Inflammatory macrophage treated with lipopolysaccharide for 4 hours (primary cell): ENCODE results near the gene GSTA4.
"Not testable (repeated sequence)": the region's sequence is repeated elsewhere in the genome, so short reads cannot be mapped to it uniquely, and the experiment has no call there.

Source experiments
- DNase-seq: peaks from one replicate; pipeline ENCODE4 v3.0.0-alpha.2; 2020

The GSTA4 gene

DNA sequence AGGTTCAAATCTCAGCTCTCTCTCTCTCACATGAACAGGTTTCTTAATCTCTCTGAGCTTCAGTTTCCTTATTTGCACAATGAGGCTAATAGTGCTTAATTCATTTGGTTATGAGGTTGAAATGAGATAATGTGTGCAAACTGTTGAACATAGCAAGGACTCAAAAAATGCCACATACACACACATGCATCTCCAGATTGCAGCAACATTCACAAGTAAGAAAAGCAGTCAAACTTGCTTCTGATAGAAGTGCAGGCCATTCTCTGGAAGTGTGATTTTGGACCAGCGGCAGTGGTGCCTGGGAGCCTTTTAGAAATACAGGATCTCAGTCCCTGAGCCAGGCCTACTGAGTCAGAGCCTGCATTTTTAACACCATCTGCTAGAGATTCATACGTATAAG lies 25.7 kb downstream of the GSTA4 start:
- no peak for DNase-seq

- no peak for DNase-seq
Observed at GRCh38 chr6:52966101-52966500, 29.0 kb downstream of the GSTA4 start.

DNA sequence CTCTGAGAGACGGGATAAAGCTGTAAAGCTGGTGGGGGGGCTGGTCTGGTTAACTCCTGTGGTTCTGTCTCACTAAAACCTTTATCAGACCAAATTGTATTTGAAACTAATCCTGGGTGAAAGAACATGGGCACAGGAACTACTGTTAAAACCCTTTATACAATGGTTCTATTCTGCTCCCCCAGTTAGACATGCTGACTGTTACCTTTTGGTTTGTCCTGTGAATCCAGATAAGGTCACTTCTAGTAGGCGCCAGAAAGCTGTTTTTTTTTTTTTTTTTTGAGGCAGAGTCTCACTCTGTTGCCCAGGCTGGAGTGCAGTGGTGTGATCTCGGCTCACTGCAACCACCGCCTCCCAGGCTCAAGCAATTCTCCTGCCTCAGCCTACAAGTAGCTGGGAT lies 29.7 kb downstream of the GSTA4 start:
- DNase-seq: no peak

GRCh38 chr6:52964318-52964717 lies 30.8 kb downstream of the GSTA4 start:
- no peak for DNase-seq

DNA sequence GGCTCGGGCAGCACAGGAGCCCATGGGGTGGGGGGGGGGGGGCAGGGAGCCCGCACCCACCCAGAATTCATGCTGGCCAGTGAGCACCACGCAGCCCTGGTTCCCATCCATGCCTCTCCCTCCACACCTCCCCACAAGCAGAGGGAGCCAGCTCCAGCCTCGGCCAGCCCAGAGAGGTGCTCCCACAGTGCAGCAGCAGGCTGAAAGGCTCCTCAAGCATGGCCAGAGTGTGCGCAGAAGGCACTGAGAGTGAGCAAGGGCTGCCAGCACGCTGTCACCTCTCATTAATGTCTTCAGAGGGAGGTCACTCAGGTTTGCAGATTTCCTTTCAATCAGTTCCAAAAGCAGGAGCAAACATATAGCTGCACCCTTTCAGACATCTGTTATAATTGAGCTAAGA lies 32.4 kb downstream of the GSTA4 start:
- DNase-seq: no peak

GRCh38 chr6:52961022-52961421 lies 34.1 kb downstream of the GSTA4 start:
- not testable (repeated sequence) for DNase-seq

DNA sequence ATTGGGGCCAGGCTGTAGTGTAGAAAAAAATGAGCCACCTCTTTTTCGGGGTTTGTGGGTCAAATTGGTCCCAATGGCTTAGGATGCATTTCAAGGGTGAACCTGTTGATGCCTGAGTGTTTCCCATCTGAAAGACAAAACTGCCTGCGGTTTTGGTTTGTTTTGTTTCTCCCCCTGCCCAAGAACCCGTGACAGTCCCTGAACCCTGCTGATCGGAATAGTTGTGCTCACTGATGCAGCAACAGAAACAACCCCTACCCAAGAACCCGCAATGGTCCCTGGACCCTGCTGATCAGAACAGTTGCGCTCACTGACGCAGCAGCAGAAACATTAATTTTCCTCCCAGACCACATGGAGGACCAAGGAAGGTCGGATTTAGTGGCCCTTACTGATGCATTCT lies 34.9 kb downstream of the GSTA4 start:
- not testable (repeated sequence) for DNase-seq

DNA sequence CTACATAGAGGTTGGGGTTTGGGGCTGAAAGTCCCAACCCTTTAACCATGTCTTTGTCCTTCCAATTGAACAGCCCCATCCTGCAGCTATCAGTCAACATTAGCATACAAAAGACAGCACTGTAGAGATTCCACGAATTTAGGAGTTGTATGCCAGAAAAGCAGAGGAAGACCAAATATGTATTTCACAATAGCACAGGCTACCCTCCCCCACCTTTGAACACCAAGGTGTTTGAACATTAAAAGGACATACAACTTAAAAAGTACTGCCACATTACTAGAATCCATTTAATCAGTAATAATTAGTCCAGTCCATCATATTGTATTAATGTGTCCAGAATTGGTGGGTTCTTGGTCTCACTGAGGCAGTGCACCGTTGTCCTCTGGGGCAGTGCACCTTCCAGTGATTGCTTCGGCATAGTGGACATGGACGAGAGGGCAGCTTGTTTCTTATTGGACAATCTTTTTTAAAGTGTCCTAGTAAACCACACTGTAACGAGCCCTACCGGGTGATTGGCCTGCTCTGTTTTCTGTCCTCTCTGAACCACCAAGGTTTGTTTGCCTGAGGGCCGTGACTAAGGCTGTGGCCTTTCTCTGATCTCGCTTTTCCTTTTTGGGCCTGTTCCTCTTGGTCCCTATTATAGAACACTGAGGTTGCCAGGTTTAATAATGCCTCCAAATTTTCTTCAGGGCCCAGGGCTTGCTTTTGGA lies 36.4 kb downstream of the GSTA4 start:
- no peak for DNase-seq

GRCh38 chr6:52955871-52956270 lies 39.2 kb downstream of the GSTA4 start:
- DNase-seq: no peak

DNA sequence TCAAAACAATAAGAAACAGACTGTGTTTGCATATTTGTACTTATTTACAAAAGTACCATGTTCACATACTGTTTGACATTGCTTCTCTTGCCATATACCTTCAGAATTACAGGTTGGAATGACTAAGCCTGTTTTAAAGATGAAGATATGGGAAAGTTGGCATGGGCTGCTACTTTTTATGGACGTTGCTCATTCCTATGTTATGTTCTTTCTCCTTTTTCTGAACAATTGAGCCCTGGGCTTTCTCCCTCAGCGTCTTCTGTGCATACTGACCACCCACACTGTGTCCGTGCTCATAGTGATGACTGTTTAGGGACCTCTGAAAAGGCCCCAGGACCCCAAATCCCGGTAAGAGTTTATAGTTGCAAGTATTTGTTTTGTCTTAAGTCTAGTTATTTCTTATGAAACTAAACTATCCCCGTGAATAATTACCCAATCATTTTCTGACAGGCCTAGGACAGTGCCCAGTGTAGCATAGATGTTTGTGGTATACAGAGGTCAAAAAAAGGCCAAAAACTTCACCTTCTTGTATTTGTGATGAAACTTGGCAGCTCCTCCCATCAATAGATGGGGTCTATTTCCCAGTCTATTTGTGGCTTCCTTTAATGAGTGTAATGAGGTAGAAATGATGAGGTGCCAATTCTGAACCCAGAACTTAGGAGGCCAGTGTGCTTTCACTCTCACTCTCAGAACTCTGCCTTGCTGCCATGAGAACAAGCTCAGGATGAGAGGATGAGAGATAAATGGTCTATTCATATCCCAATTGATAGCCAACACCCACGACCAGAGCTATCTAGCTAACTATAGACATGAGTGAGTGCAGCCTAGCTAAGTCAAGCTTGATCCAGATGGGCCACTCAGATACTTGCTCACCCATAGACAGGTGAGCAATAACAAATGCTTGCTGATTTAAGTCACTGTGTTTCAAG lies 40.9 kb downstream of the GSTA4 start:
- no peak for DNase-seq

- no peak for DNase-seq
Observed at GRCh38 chr6:52946306-52946705, 48.8 kb downstream of the GSTA4 start.

DNA sequence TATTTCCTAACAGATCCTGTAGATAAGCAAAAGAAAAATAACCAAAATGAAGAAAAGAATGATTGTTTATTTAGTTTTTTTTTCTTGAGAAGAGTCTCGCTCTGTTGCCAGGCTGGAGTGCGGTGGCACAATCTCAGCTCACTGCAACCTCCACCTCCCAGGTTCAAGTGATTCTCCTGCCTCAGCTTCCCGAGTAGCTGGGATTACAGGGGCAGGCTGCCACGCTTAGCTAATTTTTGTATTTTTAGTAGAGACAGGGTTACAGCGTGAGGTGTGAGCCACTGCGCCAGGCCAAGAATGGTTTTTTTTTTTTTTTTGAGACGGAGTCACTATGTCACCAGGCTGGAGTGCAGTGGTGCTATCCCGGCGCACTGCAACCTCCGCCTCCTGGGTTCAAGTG lies 52.3 kb downstream of the GSTA4 start:
- DNase-seq: not testable (repeated sequence)

DNA sequence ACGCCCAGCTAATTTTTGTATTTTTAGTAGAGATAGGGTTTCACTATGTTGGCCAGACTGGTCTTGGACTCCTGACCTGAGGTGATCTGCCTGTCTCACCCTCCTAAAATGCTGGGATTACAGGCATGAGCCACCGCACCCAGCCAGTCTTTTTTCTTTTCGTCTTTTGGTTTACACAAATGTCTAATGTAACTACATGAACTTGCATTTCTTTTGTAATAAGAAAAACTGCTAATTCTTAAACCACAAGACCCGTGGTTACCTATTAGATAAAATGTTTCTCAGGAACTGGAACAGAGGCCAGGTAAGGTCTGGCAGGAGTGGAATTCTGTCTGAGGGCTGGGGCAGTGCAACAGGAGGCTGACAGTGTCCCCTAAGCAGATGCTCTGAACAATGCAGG lies 52.9 kb downstream of the GSTA4 start:
- no peak for DNase-seq

- no peak for DNase-seq
Observed at GRCh38 chr6:52937908-52938307, 57.2 kb downstream of the GSTA4 start.

GRCh38 chr6:52933778-52934177 lies 61.3 kb downstream of the GSTA4 start:
- DNase-seq: no peak

- no peak for DNase-seq
Observed at GRCh38 chr6:52931351-52931750, 63.7 kb downstream of the GSTA4 start.

DNA sequence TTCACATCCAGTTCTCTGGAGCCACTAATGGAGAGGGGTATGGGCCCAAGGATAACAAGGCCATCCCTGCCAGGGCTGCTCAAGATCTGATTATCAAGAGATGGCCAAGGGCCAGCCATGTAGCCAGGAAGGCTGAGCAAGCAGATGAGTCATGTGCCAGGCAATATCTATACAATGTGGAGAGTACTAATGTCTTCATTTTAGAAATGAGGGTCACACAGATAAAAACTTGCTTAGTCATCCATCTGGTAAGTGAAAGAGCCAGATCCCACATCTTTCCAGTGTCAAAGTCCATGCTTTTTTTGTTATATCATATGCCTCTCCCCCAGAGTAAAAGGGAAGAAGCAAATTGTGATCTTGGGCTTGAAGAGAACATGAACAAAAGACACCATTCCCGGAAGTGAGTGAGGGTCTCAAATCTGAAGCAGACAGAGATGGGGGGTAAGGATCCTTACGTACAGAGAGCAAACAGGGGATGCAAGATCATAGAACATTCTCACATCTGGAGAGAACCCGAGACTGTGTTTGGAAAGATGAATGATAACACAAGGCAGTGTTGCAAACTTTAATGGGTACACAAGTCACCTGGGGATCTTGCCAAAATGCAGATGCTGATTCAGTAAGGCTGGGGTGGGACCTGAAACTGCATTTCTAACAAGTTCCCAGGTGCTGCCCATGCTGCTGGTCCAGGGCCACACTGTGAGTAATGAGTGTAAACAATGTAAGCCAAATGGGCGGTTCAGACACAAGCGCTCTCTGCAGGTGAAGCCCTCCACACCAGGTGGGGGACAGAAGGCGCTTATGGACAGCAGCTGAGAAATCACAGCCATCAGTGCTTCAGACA lies 65.5 kb downstream of the GSTA4 start:
- no peak for DNase-seq
